ENCODE data around the gene MYBPH.
A peak's percentile ranks its signal among the peaks of the same experiment; 100 is the strongest.

Gene MYBPH

GRCh38 chr1:203151362-203152157, 24.1 kb downstream of the MYBPH start:
- no peak for TF ChIP-seq CTCF (IDR thresholded peaks at IDR 0.05; ENCODE audit: low read depth, low read length)
- no peak overlapping the region for H3K4me3 ChIP-seq (ENCODE audit: low read depth, low read length)

- TF ChIP-seq CTCF (IDR thresholded peaks at IDR 0.05; ENCODE audit: low read depth, low read length), result no peak
- H3K4me3 ChIP-seq (ENCODE audit: low read depth, low read length), result no peak overlapping the region
Observed at GRCh38 chr1:203150511-203151297, 24.9 kb downstream of the MYBPH start.

GRCh38 chr1:203149188-203149840, 26.3 kb downstream of the MYBPH start:
- no peak overlapping the region for H3K4me3 ChIP-seq (ENCODE audit: low read depth, low read length)
- TF ChIP-seq CTCF (IDR thresholded peaks at IDR 0.05; ENCODE audit: low read depth, low read length), result no peak

GRCh38 chr1:203148579-203148978, 27.0 kb downstream of the MYBPH start:
- H3K4me3 ChIP-seq (ENCODE audit: low read depth, low read length), result no peak overlapping the region
- no peak for TF ChIP-seq CTCF (IDR thresholded peaks at IDR 0.05; ENCODE audit: low read depth, low read length)

- peak; percentile 12; the same call in 1 of the 2 replicates for TF ChIP-seq CTCF (IDR thresholded peaks at IDR 0.05; ENCODE audit: low read depth, low read length)
Observed at GRCh38 chr1:203148127-203148526, 27.5 kb downstream of the MYBPH start.

GRCh38 chr1:203147376-203147775, 28.2 kb downstream of the MYBPH start:
- no peak overlapping the region for H3K4me3 ChIP-seq (ENCODE audit: low read depth, low read length)
- TF ChIP-seq CTCF (IDR thresholded peaks at IDR 0.05; ENCODE audit: low read depth, low read length), result no peak

More at GRCh38 chr1:203148127-203148526, 27.5 kb downstream of the MYBPH start:
- H3K4me3 ChIP-seq (ENCODE audit: low read depth, low read length), result no peak overlapping the region

All from WI38 (cell line).